NT2/D1 (cell line): ENCODE data around the gene PLXNA3.

Source experiments
- SUZ12 ChIP-seq: IDR thresholded peaks from 2 replicates; pipeline ENCODE4 v1.6.1; 2011; ENCODE audit not compliant: insufficient read length, insufficient read depth; ENCODE audit errors: extremely low read depth
- YY1 ChIP-seq: IDR thresholded peaks from 2 replicates; pipeline ENCODE4 v1.6.1; 2011; ENCODE audit not compliant: insufficient read length, insufficient read depth
- ZNF274 ChIP-seq: IDR thresholded peaks from 2 replicates; pipeline ENCODE4 v1.6.1; 2011; ENCODE audit warnings: mild to moderate bottlenecking, low read depth, low read length

DNA sequence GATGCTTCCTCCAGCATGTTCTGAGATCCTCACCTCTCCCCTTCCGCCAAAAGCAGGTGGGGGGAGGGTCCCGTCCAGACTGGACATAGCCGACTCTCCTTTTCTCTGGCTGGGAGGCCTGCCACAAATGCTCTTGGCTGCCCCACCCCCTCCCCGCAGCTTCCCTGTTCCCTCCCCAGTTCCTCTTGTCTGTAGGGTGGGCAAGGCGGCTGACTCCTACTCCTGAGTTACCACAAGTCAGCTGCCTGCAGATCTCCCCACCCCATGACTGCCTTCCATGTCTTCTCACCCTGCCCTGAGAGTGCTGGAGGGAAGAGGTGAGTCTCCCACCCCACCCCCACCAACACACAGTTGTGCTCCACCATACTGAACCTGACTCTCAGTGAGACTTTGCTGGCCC is 26.7 kb upstream of the PLXNA3 start:
- no peak for TF ChIP-seq YY1
- no peak for TF ChIP-seq SUZ12
- no peak for TF ChIP-seq ZNF274
